ENCODE measurements around the gene PCDHGA11. TPM values are rescaled to one million over a fixed set of nuclear protein-coding genes. Genes with fewer than 3 reads are reported as not detected.
"Not testable (repeated sequence)": the region's sequence is repeated elsewhere in the genome, so short reads cannot be mapped to it uniquely, and the experiment has no call there.

The PCDHGA11 gene
- total RNA-seq, 1 donor: 0.21 TPM

DNA sequence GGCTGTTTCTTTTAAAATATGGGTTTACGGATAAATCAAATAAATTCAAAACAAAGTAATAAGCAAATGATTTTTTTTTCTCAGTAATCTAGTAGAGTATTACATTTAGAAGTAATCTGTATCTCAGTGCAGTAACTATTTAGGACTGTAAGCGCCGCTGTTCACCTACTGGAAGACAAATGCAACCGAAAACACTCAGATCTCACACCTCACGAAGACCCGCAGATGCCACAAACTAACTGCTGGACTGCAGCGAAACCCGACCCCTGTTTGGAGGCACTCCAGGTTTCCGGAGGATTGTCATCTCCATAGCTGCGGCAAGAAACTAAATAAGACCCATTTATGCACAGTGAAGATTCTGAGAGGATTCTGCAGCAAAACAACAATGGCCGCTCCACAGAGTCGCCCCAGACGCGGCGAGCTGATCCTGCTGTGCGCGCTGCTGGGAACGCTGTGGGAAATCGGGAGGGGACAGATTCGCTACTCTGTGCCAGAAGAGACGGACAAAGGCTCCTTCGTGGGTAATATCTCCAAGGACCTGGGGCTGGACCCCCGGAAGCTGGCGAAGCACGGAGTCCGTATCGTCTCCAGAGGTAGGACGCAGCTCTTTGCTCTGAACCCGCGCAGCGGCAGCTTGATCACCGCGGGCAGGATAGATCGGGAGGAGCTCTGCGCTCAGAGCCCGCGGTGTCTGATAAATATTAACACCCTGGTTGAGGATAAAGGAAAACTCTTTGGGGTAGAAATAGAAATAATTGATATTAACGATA, 28.2 kb upstream of the PCDHGA11 start, which contains the start of gene PCDHGA8:
TSS of gene PCDHGA8 (plus strand) at position 205 of the 770 bp plus-strand sequence. CDS start at position 386, 181 bp downstream.
- Histone ChIP-seq H3K9me3 (ENCODE audit: low read depth, low read length) (peaks cover 17% of the 10 kb centered on the region), H3K4me1 (ENCODE audit: insufficient read depth, low read length) (no peaks in the 10 kb centered on the region), H3K27me3 (ENCODE audit: insufficient read depth, low read length) (peaks cover 89% of the 10 kb centered on the region), H3K4me3 (ENCODE audit: low read length) (no peak within 1 kb of the TSS)

DNA sequence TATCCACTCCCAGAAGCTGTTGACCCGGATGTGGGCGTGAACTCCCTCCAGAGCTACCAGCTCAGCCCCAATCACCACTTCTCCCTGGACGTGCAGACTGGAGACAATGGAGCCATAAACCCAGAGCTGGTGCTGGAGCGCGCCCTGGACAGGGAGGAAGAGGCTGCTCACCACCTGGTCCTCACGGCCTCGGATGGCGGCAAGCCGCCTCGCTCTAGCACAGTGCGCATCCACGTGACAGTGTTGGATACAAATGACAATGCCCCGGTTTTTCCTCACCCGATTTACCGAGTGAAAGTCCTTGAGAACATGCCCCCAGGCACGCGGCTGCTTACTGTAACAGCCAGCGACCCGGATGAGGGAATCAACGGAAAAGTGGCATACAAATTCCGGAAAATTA, 27.6 kb upstream of the PCDHGA11 start:
- Histone ChIP-seq H3K9me3 (ENCODE audit: low read depth, low read length) (peaks cover 17% of the 10 kb centered on the region), H3K27me3 (ENCODE audit: insufficient read depth, low read length) (peaks cover 90% of the 10 kb centered on the region), H3K4me3 (ENCODE audit: low read length) (no peak overlapping the region), H3K4me1 (ENCODE audit: insufficient read depth, low read length) (no peaks in the 10 kb centered on the region)

DNA sequence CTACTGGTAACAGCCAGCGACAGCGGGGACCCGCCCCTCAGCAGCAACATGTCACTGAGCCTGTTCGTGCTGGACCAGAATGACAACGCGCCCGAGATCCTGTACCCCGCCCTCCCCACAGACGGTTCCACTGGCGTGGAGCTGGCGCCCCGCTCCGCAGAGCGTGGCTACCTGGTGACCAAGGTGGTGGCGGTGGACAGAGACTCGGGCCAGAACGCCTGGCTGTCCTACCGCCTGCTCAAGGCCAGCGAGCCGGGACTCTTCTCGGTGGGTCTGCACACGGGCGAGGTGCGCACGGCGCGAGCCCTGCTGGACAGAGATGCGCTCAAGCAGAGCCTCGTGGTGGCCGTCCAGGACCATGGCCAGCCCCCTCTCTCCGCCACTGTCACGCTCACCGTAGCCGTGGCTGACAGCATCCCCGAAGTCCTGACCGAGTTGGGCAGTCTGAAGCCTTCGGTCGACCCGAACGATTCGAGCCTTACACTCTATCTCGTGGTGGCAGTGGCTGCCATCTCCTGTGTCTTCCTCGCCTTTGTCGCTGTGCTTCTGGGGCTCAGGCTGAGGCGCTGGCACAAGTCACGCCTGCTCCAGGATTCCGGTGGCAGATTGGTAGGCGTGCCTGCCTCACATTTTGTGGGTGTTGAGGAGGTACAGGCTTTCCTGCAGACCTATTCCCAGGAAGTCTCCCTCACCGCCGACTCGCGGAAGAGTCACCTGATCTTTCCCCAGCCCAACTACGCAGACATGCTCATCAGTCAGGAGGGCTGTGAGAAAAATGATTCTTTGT, 26.3 kb upstream of the PCDHGA11 start:
- H3K9me3 ChIP-seq (ENCODE audit: low read depth, low read length): peaks cover 17% of the 10 kb centered on the region
- H3K4me1 ChIP-seq (ENCODE audit: insufficient read depth, low read length); H3K4me3 ChIP-seq (ENCODE audit: low read length): not testable (repeated sequence)
- peaks cover 92% of the 10 kb centered on the region for H3K27me3 ChIP-seq (ENCODE audit: insufficient read depth, low read length)

DNA sequence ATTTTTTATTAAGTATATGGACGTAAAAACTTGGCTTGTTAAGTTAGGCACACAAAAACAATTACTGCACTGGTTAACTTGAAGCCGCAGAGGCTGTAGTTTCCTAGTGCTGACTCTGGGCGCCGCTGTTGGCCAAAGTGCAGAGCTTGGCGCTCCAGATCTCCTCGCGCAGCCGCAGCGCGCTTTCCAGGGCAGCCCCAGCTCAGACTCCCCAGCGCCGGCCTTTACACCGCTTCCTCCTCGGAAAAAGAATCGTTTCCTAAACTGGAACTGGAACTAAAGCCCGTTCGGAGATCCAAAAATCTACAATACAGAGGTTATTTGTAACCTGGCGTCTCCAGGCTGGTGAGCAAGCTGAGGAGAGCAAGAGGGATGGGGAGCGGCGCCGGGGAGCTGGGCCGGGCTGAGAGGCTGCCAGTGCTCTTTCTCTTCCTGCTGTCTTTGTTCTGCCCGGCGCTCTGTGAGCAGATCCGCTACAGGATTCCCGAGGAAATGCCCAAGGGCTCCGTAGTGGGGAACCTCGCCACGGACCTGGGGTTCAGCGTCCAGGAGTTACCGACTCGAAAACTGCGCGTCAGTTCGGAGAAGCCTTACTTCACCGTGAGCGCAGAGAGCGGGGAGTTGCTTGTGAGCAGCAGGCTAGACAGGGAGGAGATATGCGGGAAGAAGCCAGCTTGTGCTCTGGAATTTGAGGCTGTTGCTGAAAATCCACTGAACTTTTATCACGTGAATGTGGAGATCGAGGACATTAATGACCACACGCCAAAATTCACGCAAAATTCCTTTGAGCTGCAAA, 22.9 kb upstream of the PCDHGA11 start, which contains the start of gene PCDHGB5:
TSS of gene PCDHGB5 (plus strand) at position 192 of the 796 bp plus-strand sequence. CDS start at position 373, 181 bp downstream.
- Histone ChIP-seq H3K27me3 (ENCODE audit: insufficient read depth, low read length) (peaks cover 90% of the 10 kb centered on the region), H3K9me3 (ENCODE audit: low read depth, low read length) (peaks cover 15% of the 10 kb centered on the region)
- H3K4me1 ChIP-seq (ENCODE audit: insufficient read depth, low read length); H3K4me3 ChIP-seq (ENCODE audit: low read length): not testable (repeated sequence)

DNA sequence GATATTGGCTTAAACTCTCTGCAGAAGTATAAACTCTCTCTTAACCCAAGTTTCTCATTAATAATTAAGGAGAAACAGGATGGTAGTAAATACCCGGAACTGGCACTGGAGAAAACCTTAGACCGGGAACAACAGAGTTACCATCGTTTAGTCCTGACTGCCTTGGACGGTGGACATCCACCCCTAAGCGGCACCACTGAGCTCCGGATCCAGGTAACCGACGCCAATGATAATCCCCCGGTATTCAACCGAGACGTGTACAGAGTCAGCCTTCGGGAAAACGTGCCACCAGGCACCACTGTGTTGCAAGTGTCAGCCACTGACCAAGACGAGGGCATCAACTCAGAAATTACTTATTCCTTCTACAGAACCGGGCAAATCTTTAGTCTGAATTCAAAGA, 22.2 kb upstream of the PCDHGA11 start:
- Histone ChIP-seq H3K27me3 (ENCODE audit: insufficient read depth, low read length) (peaks cover 90% of the 10 kb centered on the region), H3K9me3 (ENCODE audit: low read depth, low read length) (peaks cover 8% of the 10 kb centered on the region), H3K4me1 (ENCODE audit: insufficient read depth, low read length) (no peaks in the 10 kb centered on the region)

DNA sequence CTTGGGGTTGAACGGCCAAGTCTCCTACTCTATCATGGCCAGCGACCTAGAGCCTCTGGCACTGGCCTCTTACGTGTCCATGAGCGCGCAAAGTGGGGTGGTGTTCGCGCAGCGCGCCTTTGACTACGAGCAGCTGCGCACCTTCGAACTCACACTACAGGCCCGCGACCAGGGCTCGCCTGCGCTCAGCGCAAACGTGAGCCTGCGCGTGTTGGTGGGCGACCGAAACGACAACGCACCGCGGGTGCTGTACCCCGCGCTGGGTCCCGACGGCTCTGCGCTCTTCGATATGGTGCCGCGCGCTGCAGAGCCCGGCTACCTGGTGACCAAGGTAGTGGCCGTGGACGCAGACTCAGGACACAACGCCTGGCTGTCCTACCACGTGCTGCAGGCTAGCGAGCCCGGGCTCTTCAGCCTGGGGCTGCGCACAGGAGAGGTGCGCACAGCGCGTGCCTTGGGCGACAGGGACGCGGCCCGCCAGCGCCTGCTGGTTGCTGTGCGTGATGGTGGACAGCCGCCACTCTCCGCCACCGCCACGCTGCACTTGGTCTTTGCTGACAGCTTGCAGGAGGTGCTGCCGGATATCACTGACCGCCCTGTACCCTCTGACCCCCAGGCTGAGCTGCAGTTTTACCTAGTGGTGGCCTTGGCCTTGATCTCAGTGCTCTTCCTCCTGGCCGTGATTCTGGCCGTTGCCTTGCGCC, 21.1 kb upstream of the PCDHGA11 start:
- Histone ChIP-seq H3K27me3 (ENCODE audit: insufficient read depth, low read length) (peaks cover 92% of the 10 kb centered on the region), H3K4me1 (ENCODE audit: insufficient read depth, low read length) (no peaks in the 10 kb centered on the region), H3K4me3 (ENCODE audit: low read length) (no peak overlapping the region), H3K9me3 (ENCODE audit: low read depth, low read length) (peaks cover 4% of the 10 kb centered on the region)

More for the DNA sequence above, 22.2 kb upstream of the PCDHGA11 start:
- no peak overlapping the region for H3K4me3 ChIP-seq (ENCODE audit: low read length)

DNA sequence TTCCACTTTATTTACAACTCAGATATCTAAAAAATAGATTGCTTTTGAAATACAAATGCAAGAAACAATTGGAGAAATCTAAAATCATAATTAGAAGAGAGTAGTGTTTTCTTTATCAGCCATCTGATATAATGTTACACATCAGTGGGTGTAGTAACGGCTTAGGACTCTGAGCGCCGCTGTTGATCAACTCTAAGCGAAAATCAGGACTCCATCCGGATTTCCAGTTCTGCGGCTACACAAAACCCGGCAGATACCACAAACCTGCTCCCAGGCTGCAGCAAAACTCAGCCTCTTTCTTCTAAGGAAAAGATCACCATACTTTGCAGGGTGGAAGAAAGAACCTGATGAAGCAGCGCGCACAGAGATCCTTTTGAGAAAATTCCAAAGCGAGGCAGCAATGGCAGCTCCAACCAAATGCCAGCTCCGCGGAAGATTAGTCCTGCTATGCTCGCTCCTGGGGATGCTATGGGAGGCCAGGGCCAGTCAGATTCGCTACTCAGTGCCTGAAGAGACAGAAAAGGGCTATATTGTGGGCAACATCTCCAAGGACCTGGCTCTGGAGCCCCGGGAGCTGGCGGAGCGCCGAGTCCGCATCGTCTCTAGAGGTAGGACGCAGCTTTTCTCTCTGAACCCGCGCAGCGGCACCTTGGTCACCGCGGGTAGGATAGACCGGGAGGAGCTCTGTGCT, 18.2 kb upstream of the PCDHGA11 start, which contains the start of gene PCDHGA9:
TSS of gene PCDHGA9 (plus strand) at position 226 of the 691 bp plus-strand sequence. CDS start at position 401, 175 bp downstream.
- Histone ChIP-seq H3K9me3 (ENCODE audit: low read depth, low read length) (no peaks in the 10 kb centered on the region), H3K4me1 (ENCODE audit: insufficient read depth, low read length) (no peaks in the 10 kb centered on the region), H3K4me3 (ENCODE audit: low read length) (no peak within 1 kb of the TSS), H3K27me3 (ENCODE audit: insufficient read depth, low read length) (peaks cover 93% of the 10 kb centered on the region)

DNA sequence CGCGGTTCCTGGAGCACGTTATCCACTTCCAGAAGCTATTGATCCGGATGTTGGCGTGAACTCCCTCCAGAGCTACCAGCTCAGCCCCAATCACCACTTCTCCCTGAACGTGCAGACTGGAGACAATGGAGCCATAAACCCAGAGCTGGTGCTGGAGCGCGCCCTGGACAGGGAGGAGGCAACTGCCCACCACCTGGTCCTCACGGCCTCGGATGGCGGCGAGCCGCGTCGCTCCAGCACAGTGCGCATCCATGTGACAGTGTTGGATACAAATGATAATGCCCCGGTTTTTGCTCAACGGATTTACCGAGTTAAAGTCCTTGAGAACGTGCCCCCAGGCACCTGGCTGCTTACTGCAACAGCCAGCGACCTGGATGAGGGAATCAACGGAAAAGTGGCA, 17.5 kb upstream of the PCDHGA11 start:
- no peaks in the 10 kb centered on the region for H3K9me3 ChIP-seq (ENCODE audit: low read depth, low read length)
- H3K4me3 ChIP-seq (ENCODE audit: low read length): no peak overlapping the region
- H3K27me3 ChIP-seq (ENCODE audit: insufficient read depth, low read length): peaks cover 97% of the 10 kb centered on the region
- no peaks in the 10 kb centered on the region for H3K4me1 ChIP-seq (ENCODE audit: insufficient read depth, low read length)

DNA sequence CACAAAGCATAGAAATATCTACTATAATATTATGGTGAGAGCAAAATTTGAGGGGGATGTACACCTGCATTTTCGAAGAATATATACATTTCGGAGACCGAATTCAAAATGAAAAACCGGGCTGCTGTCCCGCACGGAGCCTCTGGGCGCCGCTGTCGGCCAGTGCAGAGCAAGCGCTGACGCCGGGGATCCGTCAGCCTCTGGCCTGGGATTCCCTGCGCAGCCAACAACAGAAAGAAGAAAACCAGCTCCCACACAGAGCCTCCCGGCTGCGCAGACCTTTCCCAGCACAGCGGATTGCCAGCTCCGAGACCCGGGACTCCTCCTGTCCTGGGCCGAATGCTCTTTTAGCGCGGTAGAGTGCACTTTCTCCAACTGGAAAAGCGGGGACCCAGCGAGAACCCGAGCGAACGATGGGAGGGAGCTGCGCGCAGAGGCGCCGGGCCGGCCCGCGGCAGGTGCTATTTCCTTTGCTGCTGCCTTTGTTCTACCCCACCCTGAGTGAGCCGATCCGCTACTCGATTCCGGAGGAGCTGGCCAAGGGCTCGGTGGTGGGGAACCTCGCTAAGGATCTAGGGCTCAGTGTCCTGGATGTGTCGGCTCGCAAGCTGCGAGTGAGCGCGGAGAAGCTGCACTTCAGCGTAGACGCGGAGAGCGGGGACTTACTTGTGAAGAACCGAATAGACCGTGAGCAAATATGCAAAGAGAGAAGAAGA, 12.9 kb upstream of the PCDHGA11 start, which contains the start of gene PCDHGB6:
TSS of gene PCDHGB6 (plus strand) at position 232 of the 716 bp plus-strand sequence. CDS start at position 414, 182 bp downstream.
- H3K4me3 ChIP-seq (ENCODE audit: low read length); H3K9me3 ChIP-seq (ENCODE audit: low read depth, low read length); H3K4me1 ChIP-seq (ENCODE audit: insufficient read depth, low read length): not testable (repeated sequence)
- peaks cover 96% of the 10 kb centered on the region for H3K27me3 ChIP-seq (ENCODE audit: insufficient read depth, low read length)

DNA sequence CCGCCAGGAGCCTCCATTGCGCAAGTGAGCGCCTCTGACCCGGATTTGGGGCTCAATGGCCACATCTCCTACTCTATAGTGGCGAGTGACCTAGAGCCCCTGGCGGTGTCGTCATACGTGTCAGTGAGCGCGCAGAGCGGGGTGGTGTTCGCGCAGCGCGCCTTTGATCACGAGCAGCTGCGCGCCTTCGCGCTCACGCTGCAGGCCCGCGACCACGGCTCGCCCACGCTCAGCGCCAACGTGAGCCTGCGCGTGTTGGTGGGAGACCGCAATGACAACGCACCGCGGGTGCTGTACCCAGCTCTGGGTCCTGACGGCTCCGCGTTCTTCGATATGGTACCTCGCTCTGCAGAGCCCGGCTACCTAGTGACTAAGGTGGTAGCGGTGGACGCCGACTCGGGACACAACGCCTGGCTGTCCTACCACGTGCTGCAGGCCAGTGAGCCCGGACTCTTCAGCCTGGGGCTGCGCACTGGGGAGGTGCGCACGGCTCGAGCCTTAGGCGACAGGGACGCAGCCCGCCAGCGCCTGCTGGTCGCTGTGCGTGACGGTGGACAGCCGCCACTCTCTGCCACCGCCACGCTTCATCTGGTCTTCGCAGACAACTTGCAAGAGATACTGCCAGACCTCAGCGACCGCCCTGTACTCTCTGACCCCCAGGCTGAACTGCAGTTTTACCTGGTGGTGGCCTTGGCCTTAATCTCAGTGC, 11.1 kb upstream of the PCDHGA11 start:
- peaks cover 5% of the 10 kb centered on the region for H3K9me3 ChIP-seq (ENCODE audit: low read depth, low read length)
- peaks cover 96% of the 10 kb centered on the region for H3K27me3 ChIP-seq (ENCODE audit: insufficient read depth, low read length)
- H3K4me1 ChIP-seq (ENCODE audit: insufficient read depth, low read length): peaks cover 11% of the 10 kb centered on the region
- no peak overlapping the region for H3K4me3 ChIP-seq (ENCODE audit: low read length)

DNA sequence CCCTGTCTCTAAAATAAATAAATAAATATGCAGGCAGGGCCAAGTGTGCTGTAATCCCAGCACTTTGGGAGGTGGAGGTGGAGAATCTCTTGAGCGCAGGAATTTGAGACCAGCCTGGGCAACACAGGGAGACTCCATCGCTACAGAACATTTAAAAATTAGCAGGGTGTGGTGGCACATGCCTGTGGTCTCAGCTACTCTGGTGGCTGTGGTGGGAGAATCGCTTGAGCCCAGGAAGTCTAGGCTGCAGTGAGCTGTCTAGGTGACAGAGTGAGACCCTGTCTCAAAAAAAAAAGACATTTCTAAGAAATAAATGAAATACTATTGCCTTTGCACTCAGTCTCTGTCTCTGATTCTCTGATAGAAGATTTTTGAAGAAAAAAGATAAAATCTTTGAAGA, 9.3 kb upstream of the PCDHGA11 start:
- peaks cover 95% of the 10 kb centered on the region for H3K27me3 ChIP-seq (ENCODE audit: insufficient read depth, low read length)
- H3K4me1 ChIP-seq (ENCODE audit: insufficient read depth, low read length): peaks cover 11% of the 10 kb centered on the region
- H3K9me3 ChIP-seq (ENCODE audit: low read depth, low read length): peaks cover 5% of the 10 kb centered on the region
- H3K4me3 ChIP-seq (ENCODE audit: low read length): no peak overlapping the region

DNA sequence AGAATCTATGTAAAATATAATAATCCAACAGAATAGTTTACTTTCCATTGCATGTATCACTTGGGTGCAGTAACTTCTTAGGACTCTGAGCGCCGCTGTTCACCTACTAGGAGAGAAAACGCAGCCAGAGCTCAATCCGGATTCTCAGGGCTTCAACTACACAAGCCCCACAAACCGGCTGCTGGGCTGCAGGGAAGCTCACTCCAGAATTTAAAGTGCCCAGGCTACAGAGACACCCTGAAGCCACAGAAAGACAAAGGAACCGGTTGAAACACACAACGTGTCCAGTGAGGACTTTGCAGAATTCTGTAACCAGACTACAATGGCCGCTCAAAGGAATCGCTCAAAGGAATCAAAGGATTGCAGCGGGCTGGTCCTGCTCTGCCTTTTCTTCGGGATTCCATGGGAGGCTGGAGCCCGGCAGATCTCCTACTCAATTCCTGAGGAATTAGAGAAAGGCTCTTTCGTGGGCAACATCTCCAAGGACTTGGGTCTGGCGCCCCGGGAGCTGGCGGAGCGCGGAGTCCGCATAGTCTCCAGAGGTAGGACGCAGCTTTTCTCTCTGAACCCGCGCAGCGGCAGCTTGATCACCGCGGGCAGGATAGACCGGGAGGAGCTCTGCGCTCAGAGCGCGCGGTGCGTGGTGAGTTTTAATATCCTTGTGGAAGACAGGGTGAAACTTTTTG, 7.9 kb upstream of the PCDHGA11 start, which contains the start of gene PCDHGA10:
TSS of gene PCDHGA10 (plus strand) at position 134 of the 686 bp plus-strand sequence. CDS start at position 323, 189 bp downstream.
- Histone ChIP-seq H3K9me3 (ENCODE audit: low read depth, low read length) (peaks cover 5% of the 10 kb centered on the region), H3K4me1 (ENCODE audit: insufficient read depth, low read length) (peaks cover 16% of the 10 kb centered on the region), H3K27me3 (ENCODE audit: insufficient read depth, low read length) (peaks cover 95% of the 10 kb centered on the region), H3K4me3 (ENCODE audit: low read length) (peak within 1 kb of the TSS; percentile 32)

Measured in mononuclear cell (primary cell).